HG03575 (cell line): ENCODE measurements around the gene SLC25A17.
A peak's percentile ranks its signal among the peaks of the same experiment; 100 is the strongest.
"Not testable (repeated sequence)": the region's sequence is repeated elsewhere in the genome, so short reads cannot be mapped to it uniquely, and the experiment has no call there.

ENCODE experiments used
- ATAC-seq: cut with Tn5 transposase; IDR thresholded peaks from one replicate; pipeline ENCODE4 v1.9.1; 2021; ENCODE audit not compliant: unreplicated experiment, insufficient number of reproducible peaks, low FRiP score; ENCODE audit errors: extremely low read depth

Gene SLC25A17

GRCh38 chr22:40818747-40819598 lies at the start of gene SLC25A17:
Gene SLC25A17 (minus strand): TSS chr22:40819346. CDS start chr22:40819248, 98 bp downstream.
- no peak for ATAC-seq

GRCh38 chr22:40868379-40868778 lies 49.2 kb upstream of the SLC25A17 start:
- not testable (repeated sequence) for ATAC-seq

- ATAC-seq: no peak
Measured at GRCh38 chr22:40867109-40867508, 48.0 kb upstream of the SLC25A17 start.

- no peak for ATAC-seq
Measured at GRCh38 chr22:40862537-40862936, 43.4 kb upstream of the SLC25A17 start.

DNA sequence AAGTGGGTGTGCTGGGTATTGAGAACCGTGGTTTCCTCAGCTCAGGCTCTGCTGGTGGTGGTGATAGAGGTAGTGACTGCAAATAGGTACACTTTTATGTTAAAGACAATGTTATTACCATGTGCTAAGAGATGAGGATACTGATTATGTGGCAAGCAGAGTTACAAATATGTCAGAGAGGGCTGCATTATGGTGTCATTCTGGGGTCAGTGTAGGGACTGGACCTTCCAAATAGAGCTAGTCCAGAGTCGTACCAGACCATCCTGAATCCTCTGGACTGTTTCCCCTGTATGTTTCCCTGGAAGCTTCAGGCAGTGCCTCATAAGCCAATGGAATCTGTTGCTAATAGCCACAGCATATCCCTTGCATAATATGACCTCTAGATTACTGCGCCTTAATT lies 42.9 kb upstream of the SLC25A17 start, which contains the start of gene DNAJB7:
DNAJB7 (minus strand) TSS at position 101 of the 400 bp plus-strand sequence. CDS start 119 bp downstream, outside the sequence.
- ATAC-seq: no peak

DNA sequence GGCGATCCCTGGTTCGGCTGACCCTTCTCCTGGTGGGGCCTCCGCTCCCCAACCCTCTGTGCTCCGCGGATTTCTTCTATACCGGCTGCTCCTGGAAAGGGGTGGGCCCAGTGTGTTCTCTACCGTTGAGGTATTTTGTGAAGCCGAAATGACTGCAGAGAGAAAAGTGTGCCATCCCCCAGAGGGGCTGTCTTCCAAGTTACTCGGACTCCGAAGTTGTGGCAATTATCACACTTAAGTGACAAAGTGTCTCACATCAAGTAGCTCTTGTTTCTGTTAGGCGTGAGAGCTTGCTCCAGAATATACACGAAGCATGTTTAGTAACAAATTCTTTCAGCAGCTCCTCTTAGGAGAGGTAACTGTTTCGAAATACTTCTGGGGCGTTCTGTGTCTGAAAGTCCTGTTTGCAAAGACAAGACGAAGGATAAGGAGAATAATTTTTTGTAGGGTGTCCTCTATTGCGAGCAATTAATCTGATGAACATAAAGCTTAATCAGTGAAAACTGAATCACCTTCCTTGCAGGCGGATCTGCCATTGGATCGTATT lies 38.2 kb upstream of the SLC25A17 start:
- ATAC-seq: no peak

GRCh38 chr22:40856513-40857308 lies 37.6 kb upstream of the SLC25A17 start, which contains the start of the genes ST13 and XPNPEP3:
Gene ST13 (minus strand): TSS chr22:40856639. CDS start chr22:40856540, 99 bp downstream.
Gene XPNPEP3 (plus strand): TSS chr22:40857148. CDS start chr22:40857182, 34 bp downstream.
- peak; percentile 48 for ATAC-seq

DNA sequence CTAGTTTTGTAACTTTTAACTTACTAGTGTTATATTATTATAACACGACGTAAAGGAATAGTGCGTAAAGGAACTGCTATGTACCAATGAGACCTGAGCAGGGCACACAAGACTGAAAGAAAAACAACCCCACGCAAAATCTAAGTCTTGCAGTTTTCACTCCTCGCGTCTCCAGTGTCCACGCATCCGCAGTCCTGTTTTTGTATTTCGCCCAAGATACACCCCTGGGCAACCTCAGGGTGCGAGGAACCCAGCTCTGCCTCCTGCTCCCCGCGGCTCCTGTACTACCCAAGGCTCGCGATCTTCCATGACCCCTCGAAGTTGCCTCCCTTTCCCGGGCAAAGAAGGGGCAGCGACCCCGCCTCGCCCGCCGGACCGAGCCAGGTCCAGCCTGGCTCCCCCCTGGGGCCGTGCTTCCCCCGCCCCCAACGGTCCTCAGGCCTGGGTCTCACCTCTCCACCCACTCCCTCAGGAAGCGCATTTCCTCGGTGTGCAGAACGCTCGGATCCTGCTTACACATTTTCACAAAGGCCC lies 36.9 kb upstream of the SLC25A17 start:
- no peak for ATAC-seq

DNA sequence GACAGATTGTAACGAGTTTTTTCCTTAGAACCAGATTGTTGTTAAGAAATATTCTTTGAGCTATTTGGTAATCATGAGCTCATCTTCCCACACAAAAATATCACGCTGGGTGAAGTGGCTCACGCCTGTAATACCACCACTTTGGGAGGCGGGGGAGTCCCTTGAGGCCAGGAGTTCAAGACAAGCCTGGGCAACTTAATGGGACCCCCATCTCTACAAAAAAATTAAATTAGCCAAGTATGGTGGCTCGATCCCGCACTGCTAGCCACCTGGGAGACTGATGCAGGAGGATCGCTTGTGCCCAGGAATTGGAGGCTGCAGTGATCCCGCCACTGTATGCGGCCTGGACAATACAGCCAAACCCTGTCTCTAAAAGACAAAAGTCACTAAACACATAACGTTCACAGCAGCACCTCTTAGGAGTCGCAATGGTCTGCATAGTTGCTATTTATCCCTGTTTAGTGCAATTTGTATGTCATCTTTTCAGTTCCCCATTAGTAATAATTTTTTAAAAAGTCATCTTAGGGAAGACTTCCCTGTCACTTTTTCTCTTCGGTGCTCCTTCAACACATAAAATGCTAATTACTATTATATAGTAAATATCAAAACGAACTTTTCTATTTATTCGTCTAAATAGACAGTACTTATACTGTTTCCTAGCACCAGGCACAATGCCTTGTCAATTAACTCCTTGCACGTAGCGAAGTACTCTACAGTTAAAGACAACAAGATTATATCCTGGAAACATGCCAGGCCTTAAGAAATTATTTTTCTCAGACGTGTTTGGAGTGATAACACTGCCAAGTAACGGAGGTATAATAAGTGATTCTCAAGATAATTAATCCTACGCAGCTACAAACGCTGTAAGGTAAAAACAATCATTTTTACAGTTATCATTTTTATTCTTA lies 36.2 kb upstream of the SLC25A17 start:
- ATAC-seq: no peak

GRCh38 chr22:40853961-40854360 lies 34.8 kb upstream of the SLC25A17 start:
- no peak for ATAC-seq

- ATAC-seq: no peak
Measured at GRCh38 chr22:40853333-40853732, 34.2 kb upstream of the SLC25A17 start.

- ATAC-seq: not testable (repeated sequence)
Measured at GRCh38 chr22:40845816-40846215, 26.7 kb upstream of the SLC25A17 start.

- ATAC-seq: no peak
Measured at GRCh38 chr22:40844951-40845350, 25.8 kb upstream of the SLC25A17 start.

DNA sequence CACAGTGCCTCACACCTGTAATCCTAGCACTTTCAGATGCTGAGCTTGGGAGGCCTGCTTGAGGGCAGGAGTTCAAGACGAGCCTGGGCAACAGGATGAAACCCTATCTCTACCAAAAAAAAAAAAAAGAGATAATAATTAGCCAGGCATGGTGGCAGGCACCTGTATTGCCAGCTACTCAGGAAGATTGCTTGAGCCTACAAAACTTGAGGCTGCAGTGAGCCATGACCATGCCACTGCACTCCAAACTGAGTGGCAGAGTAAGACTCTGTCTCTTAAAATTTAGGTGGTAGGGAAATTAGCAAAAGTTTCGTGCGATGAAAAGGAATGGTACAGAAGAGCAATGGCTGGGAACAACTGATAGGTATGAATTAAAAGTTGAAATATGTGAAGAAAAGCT lies 19.3 kb upstream of the SLC25A17 start:
- no peak for ATAC-seq

DNA sequence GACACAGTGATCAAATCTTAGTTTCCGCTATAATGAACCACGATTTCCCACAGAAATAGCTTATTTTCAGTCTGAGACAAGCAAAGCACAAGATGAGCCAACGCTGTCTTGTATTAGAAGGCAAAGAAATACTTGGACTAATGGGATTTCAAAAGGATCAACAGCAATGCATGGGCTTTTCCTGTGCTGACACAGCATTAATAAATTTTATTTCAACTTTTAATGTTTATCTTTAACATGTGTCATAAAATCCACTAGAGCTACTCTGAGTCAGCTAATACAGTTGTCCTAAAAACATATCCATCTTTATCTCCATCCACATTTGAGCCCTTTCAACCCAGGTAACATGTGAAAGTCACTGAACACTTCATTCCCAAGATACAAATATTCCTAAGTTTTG lies 15.5 kb upstream of the SLC25A17 start:
- ATAC-seq: no peak

- no peak for ATAC-seq
Measured at GRCh38 chr22:40829131-40829530, 10.0 kb upstream of the SLC25A17 start.

DNA sequence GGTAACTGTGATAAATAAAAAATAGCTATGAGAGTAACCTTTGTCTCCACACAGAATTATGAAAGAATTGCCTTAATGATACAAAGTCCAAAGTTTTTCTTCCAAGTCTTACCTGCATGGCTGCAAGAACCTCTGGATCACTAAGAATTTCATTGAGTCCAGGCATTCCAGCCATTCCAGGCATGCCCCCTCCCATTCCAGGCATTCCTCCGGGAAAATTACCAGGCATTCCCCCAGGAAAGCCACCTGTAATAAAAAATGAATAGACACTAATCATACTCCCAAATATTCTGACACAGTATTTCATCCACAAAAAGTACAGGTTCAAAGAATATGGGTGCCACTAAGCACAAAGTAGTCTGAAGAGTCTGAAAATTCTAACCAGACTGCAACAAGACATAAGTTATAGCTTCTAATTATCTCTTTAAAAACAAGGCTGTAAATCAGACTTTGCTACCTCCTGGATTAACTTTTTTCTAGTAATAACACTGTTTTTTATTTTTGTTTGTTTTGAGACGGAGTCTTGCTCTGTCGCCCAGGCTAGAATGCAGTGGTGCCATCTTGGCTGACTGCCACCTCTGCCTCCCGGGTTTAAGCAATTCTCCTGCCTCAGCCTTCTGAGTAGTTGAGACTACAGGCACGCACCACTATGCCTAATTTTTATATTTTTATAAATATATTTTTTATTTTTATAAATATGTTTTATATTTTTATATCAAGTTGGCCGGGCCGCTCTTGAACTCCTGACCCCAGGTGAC lies 8.0 kb upstream of the SLC25A17 start:
- no peak for ATAC-seq

DNA sequence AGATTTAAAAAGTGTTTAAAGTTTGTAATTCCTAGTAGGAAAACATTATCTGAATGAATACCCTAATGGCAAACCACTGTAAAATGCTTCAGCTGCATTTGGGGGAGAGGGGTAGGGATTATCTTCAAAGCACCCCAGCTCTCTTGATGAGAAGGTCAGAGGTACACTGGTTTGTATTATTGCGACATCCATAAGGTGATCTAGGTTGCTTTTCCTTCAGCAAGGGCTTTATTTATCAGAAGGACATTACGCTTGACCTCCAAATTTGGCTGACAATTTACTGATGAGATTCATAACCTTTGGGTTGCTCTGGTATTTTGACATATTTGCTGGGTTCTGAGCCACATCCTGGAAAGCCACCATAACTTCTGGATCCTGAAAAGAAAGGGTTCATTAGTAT lies 7.1 kb upstream of the SLC25A17 start:
- ATAC-seq: not testable (repeated sequence)
